HepG2 (cell line): Measurements from ENCODE around the gene DNMT3B. TPM values are rescaled to one million over a fixed set of nuclear protein-coding genes. Genes with fewer than 3 reads are reported as not detected.

Source experiments
- ARNT2 ChIP-seq: sonication (generic); formaldehyde crosslinking; IDR thresholded peaks from 2 replicates; pipeline ENCODE4 v1.8.0; 2022; ENCODE audit warnings: mild to moderate bottlenecking, low read depth, missing genetic modification reagents, moderate library complexity
- CAMTA2 ChIP-seq: sonication (generic); formaldehyde crosslinking; IDR thresholded peaks from 2 replicates; pipeline ENCODE4 v1.4.0; 2020; ENCODE audit warnings: mild to moderate bottlenecking, missing genetic modification reagents, borderline replicate concordance
- EED ChIP-seq: sonication (generic); formaldehyde crosslinking; IDR thresholded peaks from 2 replicates; pipeline ENCODE4 v1.5.0; 2020; ENCODE audit warnings: mild to moderate bottlenecking, missing genetic modification reagents
- IRF2 ChIP-seq: IDR thresholded peaks from 2 replicates; pipeline ENCODE4 v1.6.1; 2018; ENCODE audit warnings: missing genetic modification reagents, missing compliant biosample characterization
- MZF1 ChIP-seq: sonication (generic); formaldehyde crosslinking; IDR thresholded peaks from 2 replicates; pipeline ENCODE4 v1.8.1; 2023; ENCODE audit warnings: mild to moderate bottlenecking, missing genetic modification reagents, borderline replicate concordance
- PRDM4 ChIP-seq: sonication (generic); formaldehyde crosslinking; IDR thresholded peaks from 2 replicates; pipeline ENCODE4 v1.9.0; 2021; ENCODE audit warnings: missing genetic modification reagents, borderline replicate concordance
- SOX5 ChIP-seq: IDR thresholded peaks from 2 replicates; pipeline ENCODE4 v1.6.1; 2016; ENCODE audit warnings: borderline replicate concordance
- STAG1 ChIP-seq: sonication (generic); formaldehyde crosslinking; IDR thresholded peaks from 2 replicates; pipeline ENCODE4 v1.4.0; 2020; ENCODE audit warnings: missing genetic modification reagents
- ZBTB3 ChIP-seq: sonication (generic); formaldehyde crosslinking; IDR thresholded peaks from 2 replicates; pipeline ENCODE4 v1.4.0; 2020; ENCODE audit warnings: low read depth, mild to moderate bottlenecking, moderate library complexity, missing genetic modification reagents, borderline replicate concordance
- ZNF280D ChIP-seq: sonication (generic); formaldehyde crosslinking; IDR thresholded peaks from 2 replicates; pipeline ENCODE4 v1.5.1; 2020; ENCODE audit warnings: mild to moderate bottlenecking, missing genetic modification reagents
- ZNF33B ChIP-seq: sonication (generic); formaldehyde crosslinking; IDR thresholded peaks from 2 replicates; pipeline ENCODE4 v1.5.1; 2020; ENCODE audit warnings: mild to moderate bottlenecking, missing genetic modification reagents
- ZNF550 ChIP-seq: sonication (generic); formaldehyde crosslinking; IDR thresholded peaks from 2 replicates; pipeline ENCODE4 v1.4.0; 2020; ENCODE audit warnings: mild to moderate bottlenecking, missing genetic modification reagents, borderline replicate concordance
- ZNF558 ChIP-seq: sonication (generic); formaldehyde crosslinking; IDR thresholded peaks from 2 replicates; pipeline ENCODE4 v1.9.0; 2022; ENCODE audit warnings: mild to moderate bottlenecking, missing genetic modification reagents, borderline replicate concordance
- polyA plus RNA-seq, 8 experiments: library from polyadenylated mRNA; depleted of rRNA in 3 of 8; stranded (reverse) in 7 of 8; unstranded in 1 of 8; fragments of >200 nt; fragmentation: Illumina TruSeq in 4 of 8; extraction: Trizol in 4 of 8; gene quantifications; 2 replicates each; pipeline versions ENCODE4 v1.2.1 to v1.2.3, GENCODE V29; 2011 to 2016; ENCODE audit warnings: low read depth in 4 of 8, missing spikeins in 1 of 8, mixed read lengths in 1 of 8; ENCODE audit not compliant: insufficient read depth in 1 of 8
- total RNA-seq, 5 experiments: library from RNA; depleted of rRNA; stranded (reverse); fragments of >200 nt; fragmentation: Illumina TruSeq; extraction: Trizol; gene quantifications; 2 replicates each; pipeline ENCODE4 v1.2.3, GENCODE V29; 2016; ENCODE audit warnings: low read depth in 1 of 5
- TF ChIP-seq, protein P1 (sequence below): sonication (generic); formaldehyde crosslinking; IDR thresholded peaks from 2 replicates; pipeline ENCODE4 v1.5.1; 2020; ENCODE audit warnings: missing genetic modification reagents, mild to moderate bottlenecking, borderline replicate concordance
- TF ChIP-seq, protein P2 (sequence below): sonication (generic); formaldehyde crosslinking; IDR thresholded peaks from 2 replicates; pipeline ENCODE4 v1.8.0; 2022; ENCODE audit warnings: mild to moderate bottlenecking, missing genetic modification reagents; ENCODE audit not compliant: insufficient replicate concordance
- TF ChIP-seq, protein P3 (sequence below): sonication (generic); formaldehyde crosslinking; IDR thresholded peaks from 2 replicates; pipeline ENCODE4 v1.4.0; 2020; ENCODE audit warnings: mild to moderate bottlenecking, missing genetic modification reagents

DNMT3B gene
- total and polyA plus RNA-seq, 2 of the 13 experiments (the other 11 are each of a cell fraction or from before 2014, with no cell fraction given): 3.8 to 13.9 TPM

GRCh38 chr20:32742322-32743236, 19.6 kb upstream of the DNMT3B start (continued):
- TF ChIP-seq, protein P1, sequence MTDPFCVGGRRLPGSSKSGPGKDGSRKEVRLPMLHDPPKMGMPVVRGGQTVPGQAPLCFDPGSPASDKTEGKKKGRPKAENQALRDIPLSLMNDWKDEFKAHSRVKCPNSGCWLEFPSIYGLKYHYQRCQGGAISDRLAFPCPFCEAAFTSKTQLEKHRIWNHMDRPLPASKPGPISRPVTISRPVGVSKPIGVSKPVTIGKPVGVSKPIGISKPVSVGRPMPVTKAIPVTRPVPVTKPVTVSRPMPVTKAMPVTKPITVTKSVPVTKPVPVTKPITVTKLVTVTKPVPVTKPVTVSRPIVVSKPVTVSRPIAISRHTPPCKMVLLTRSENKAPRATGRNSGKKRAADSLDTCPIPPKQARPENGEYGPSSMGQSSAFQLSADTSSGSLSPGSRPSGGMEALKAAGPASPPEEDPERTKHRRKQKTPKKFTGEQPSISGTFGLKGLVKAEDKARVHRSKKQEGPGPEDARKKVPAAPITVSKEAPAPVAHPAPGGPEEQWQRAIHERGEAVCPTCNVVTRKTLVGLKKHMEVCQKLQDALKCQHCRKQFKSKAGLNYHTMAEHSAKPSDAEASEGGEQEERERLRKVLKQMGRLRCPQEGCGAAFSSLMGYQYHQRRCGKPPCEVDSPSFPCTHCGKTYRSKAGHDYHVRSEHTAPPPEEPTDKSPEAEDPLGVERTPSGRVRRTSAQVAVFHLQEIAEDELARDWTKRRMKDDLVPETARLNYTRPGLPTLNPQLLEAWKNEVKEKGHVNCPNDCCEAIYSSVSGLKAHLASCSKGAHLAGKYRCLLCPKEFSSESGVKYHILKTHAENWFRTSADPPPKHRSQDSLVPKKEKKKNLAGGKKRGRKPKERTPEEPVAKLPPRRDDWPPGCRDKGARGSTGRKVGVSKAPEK (CRISPR knock-in tag): no peak
- TF ChIP-seq ZNF558 (peak; percentile 47; the same call in 1 of the 2 replicates), CAMTA2 (CRISPR knock-in tag) (peak; percentile 88; the same call in 1 of the 2 replicates), SOX5 (CRISPR knock-in tag) (no peak), ARNT2 (CRISPR knock-in tag) (no peak), IRF2 (no peak), PRDM4 (CRISPR knock-in tag) (no peak), MZF1 (CRISPR knock-in tag) (no peak), ZNF33B (CRISPR knock-in tag) (0 out of 2 replicates have a peak, but pooled peaks have one; percentile 30), ZNF280D (CRISPR knock-in tag) (0 out of 2 replicates have a peak, but pooled peaks have one; percentile 32), EED (CRISPR knock-in tag) (peak; percentile 68; the same call in 1 of the 2 replicates), ZNF550 (CRISPR knock-in tag) (no peak), STAG1 (CRISPR knock-in tag) (peak; percentile 3; the same call in 1 of the 2 replicates), ZBTB3 (CRISPR knock-in tag) (0 out of 2 replicates have a peak, but pooled peaks have one; percentile 20)
- TF ChIP-seq, protein P2, sequence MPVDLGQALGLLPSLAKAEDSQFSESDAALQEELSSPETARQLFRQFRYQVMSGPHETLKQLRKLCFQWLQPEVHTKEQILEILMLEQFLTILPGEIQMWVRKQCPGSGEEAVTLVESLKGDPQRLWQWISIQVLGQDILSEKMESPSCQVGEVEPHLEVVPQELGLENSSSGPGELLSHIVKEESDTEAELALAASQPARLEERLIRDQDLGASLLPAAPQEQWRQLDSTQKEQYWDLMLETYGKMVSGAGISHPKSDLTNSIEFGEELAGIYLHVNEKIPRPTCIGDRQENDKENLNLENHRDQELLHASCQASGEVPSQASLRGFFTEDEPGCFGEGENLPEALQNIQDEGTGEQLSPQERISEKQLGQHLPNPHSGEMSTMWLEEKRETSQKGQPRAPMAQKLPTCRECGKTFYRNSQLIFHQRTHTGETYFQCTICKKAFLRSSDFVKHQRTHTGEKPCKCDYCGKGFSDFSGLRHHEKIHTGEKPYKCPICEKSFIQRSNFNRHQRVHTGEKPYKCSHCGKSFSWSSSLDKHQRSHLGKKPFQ (CRISPR knock-in tag): peak; percentile 33
- TF ChIP-seq, protein P3, sequence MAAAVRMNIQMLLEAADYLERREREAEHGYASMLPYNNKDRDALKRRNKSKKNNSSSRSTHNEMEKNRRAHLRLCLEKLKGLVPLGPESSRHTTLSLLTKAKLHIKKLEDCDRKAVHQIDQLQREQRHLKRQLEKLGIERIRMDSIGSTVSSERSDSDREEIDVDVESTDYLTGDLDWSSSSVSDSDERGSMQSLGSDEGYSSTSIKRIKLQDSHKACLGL: peak; percentile 36; the same call in 1 of the 2 replicates
